SK-N-SH (cell line): ENCODE data around the gene SLC66A2. TPM values are rescaled to one million over a fixed set of nuclear protein-coding genes. Genes with fewer than 3 reads are reported as not detected.

Experiments used
- CTCF ChIA-PET: fragments of 300-600, 350-600 bp; formaldehyde crosslinking; extraction: SDS; loops from one replicate; lab custom pipeline; 2021; lab: Yijun Ruan, JAX
- POLR2A ChIA-PET: fragments of 350-600 bp; sonication (Branson Sonifier 250); formaldehyde crosslinking; extraction: SDS; loops from one replicate; lab custom pipeline; 2020; ENCODE audit warnings: antibody characterized with exemption, inconsistent platforms; lab: Yijun Ruan, JAX
- DNase-seq: peaks from one replicate; pipeline ENCODE4 v3.0.0; 2012
- H2AFZ ChIP-seq: fragments of 200-600 bp; sonication (generic); 2 replicates; pipeline ENCODE4 v1.8.1; 2016; ENCODE audit warnings: antibody characterized with exemption, mild to moderate bottlenecking, low read depth
- H3F3A ChIP-seq: fragments of 200-600 bp; sonication (generic); replicated peaks from 2 replicates; pipeline ENCODE3; 2016; ENCODE audit warnings: antibody characterized with exemption, mild to moderate bottlenecking; ENCODE audit not compliant: insufficient read depth
- H3K27ac ChIP-seq, 2 experiments: fragments of 200-500 bp in 1 of 2; fragments of 200-600 bp in 1 of 2; sonication (Bioruptor generic) in 1 of 2; sonication (generic), shearing (Covaris generic) in 1 of 2; 2 replicates each; pipeline versions ENCODE4 v1.5.1 to v1.6.1; 2014 to 2016; ENCODE audit warnings: low read depth in 2 of 2, inconsistent platforms in 1 of 2, low read length in 1 of 2, mild to moderate bottlenecking in 1 of 2, mixed read lengths in 1 of 2
- H3K27me3 ChIP-seq: fragments of 200-600 bp; sonication (generic), shearing (Covaris generic); 2 replicates; pipeline ENCODE4 v1.6.1; 2016; ENCODE audit warnings: mixed run types; ENCODE audit not compliant: insufficient read depth
- H3K36me3 ChIP-seq, 2 experiments: fragments of 200-500 bp in 1 of 2; fragments of 200-600 bp in 1 of 2; sonication (Bioruptor generic) in 1 of 2; sonication (generic) in 1 of 2; replicated peaks in 1 of 2; 2 replicates each; pipeline versions ENCODE3 to v1.5.1; 2014 to 2016; ENCODE audit warnings: low read length in 1 of 2, mild to moderate bottlenecking in 1 of 2; ENCODE audit not compliant: insufficient read depth in 2 of 2, control insufficient read depth in 1 of 2
- H3K4me1 ChIP-seq, 2 experiments: fragments of 200-500 bp in 1 of 2; fragments of 200-600 bp in 1 of 2; sonication (Bioruptor generic) in 1 of 2; sonication (generic), shearing (Covaris generic) in 1 of 2; 2 replicates each; pipeline versions ENCODE4 v1.5.1 to v1.6.1; 2014 to 2016; ENCODE audit warnings: low read depth in 1 of 2, low read length in 1 of 2, mixed run types in 1 of 2; ENCODE audit not compliant: insufficient read depth in 2 of 2, control insufficient read depth in 1 of 2
- H3K4me2 ChIP-seq: fragments of 200-600 bp; sonication (generic), shearing (Covaris generic); 2 replicates; pipeline ENCODE4 v1.6.1; 2017; ENCODE audit warnings: mixed run types
- H3K4me3 ChIP-seq, 2 experiments: fragments of 200-500 bp in 1 of 2; fragments of 200-600 bp in 1 of 2; sonication (Bioruptor generic) in 1 of 2; sonication (generic), shearing (Covaris generic) in 1 of 2; 2 replicates each; pipeline versions ENCODE4 v1.5.1 to v1.8.1; 2014 to 2016; ENCODE audit warnings: low read depth in 2 of 2, inconsistent platforms in 1 of 2, low read length in 1 of 2, mild to moderate bottlenecking in 1 of 2, mixed read lengths in 1 of 2, moderate library complexity in 1 of 2
- H3K79me2 ChIP-seq: fragments of 200-600 bp; sonication (generic); 2 replicates; pipeline ENCODE4 v1.8.1; 2017; ENCODE audit warnings: mild to moderate bottlenecking; ENCODE audit not compliant: insufficient read depth
- H3K9ac ChIP-seq: fragments of 200-600 bp; sonication (generic); 2 replicates; pipeline ENCODE4 v1.6.1; 2017; ENCODE audit warnings: mixed run types
- H3K9me2 ChIP-seq: fragments of 200-600 bp; sonication (generic); 2 replicates; pipeline ENCODE4 v1.6.1; 2017; ENCODE audit warnings: mixed run types
- H3K9me3 ChIP-seq: fragments of 200-600 bp; sonication (generic); 2 replicates; pipeline ENCODE4 v1.6.1; 2017; ENCODE audit warnings: mixed run types, mild to moderate bottlenecking, moderate library complexity
- H4K20me1 ChIP-seq: fragments of 200-600 bp; sonication (generic); 2 replicates; pipeline ENCODE4 v1.6.1; 2017; ENCODE audit warnings: mild to moderate bottlenecking, mixed run types; ENCODE audit not compliant: insufficient read depth
- CHD2 ChIP-seq: fragments of 150-350 bp; IDR thresholded peaks from 2 replicates; pipeline ENCODE4 v1.6.1; 2018; ENCODE audit warnings: low read length; ENCODE audit not compliant: partially characterized antibody
- EZH2phosphoT487 ChIP-seq: fragments of 200-600 bp; sonication (generic); IDR thresholded peaks from 2 replicates; pipeline ENCODE4 v1.6.1; 2017; ENCODE audit warnings: low read depth, mixed run types, mild to moderate bottlenecking, antibody characterized with exemption, moderate library complexity, borderline replicate concordance
- GABPA ChIP-seq: IDR thresholded peaks from 2 replicates; pipeline ENCODE4 v1.4.0; 2012; ENCODE audit warnings: low read depth, mild to moderate bottlenecking
- GATA2 ChIP-seq: sonication (generic); formaldehyde crosslinking; IDR thresholded peaks from 2 replicates; pipeline ENCODE4 v1.5.0; 2020; ENCODE audit warnings: mild to moderate bottlenecking, missing genetic modification reagents
- JUND ChIP-seq: IDR thresholded peaks from 2 replicates; pipeline ENCODE4 v1.4.0; 2012
- MXI1 ChIP-seq: IDR thresholded peaks from 2 replicates; pipeline ENCODE4 v1.6.1; 2012; ENCODE audit warnings: mild to moderate bottlenecking, low read depth, low read length, improper control_type of control experiment
- PBX3 ChIP-seq: IDR thresholded peaks from 2 replicates; pipeline ENCODE4; 2012
- POLR2AphosphoS5 ChIP-seq: IDR thresholded peaks from 2 replicates; pipeline ENCODE4 v1.6.1; 2012; ENCODE audit warnings: low read depth, low read length
- REST ChIP-seq: IDR thresholded peaks from 2 replicates; pipeline ENCODE4 v1.6.1; 2012; ENCODE audit warnings: mild to moderate bottlenecking, low read depth, low read length, moderate library complexity
- TEAD4 ChIP-seq: IDR thresholded peaks from 2 replicates; pipeline ENCODE4 v1.4.0; 2012; ENCODE audit warnings: mild to moderate bottlenecking, borderline replicate concordance; ENCODE audit not compliant: insufficient read depth
- YY1 ChIP-seq: IDR thresholded peaks from 2 replicates; pipeline ENCODE4 v1.4.0; 2012; ENCODE audit warnings: low read depth, mild to moderate bottlenecking
- WGBS: methylation state at CpG from one replicate; pipeline ENCODE4 v1.1.6; 2017; ENCODE audit warnings: low lambda C conversion rate; 5-methylcytosine and 5-hydroxymethylcytosine counted together
- polyA plus RNA-seq, 3 experiments: library from polyadenylated mRNA; depleted of rRNA; stranded (reverse); fragments of >200 nt; gene quantifications; 2 replicates each; pipeline ENCODE4 v1.2.3, GENCODE V29; 2012
- TF ChIP-seq, protein P1 (sequence below): fragments of 150-350 bp; IDR thresholded peaks from 2 replicates; pipeline ENCODE4 v1.6.1; 2016; ENCODE audit warnings: mild to moderate bottlenecking, low read depth, low read length

The SLC66A2 gene
- polyA plus RNA-seq, 1 of the 3 experiments (the other 2 are of a cell fraction) = 14.5 TPM

GRCh38 chr18:79963658-79964329, 12.3 kb upstream of the SLC66A2 start:
- no peak overlapping the region for H3K9ac ChIP-seq
- ChIA-PET POLR2A (no interaction called here), CTCF (interaction anchor here (1.0 to 1.7 kb wide), 2 partner anchors 13 to 16 kb away, joined by 3 to 6 read pairs; no protein-coding TSS in a partner anchor)
- no peaks in the 10 kb centered on the region for H3K9me3 ChIP-seq
- no peaks in the 10 kb centered on the region for H3K9me2 ChIP-seq
- TF ChIP-seq GABPA (no peak), EZH2phosphoT487 (no peak), CHD2 (no peak), PBX3 (no peak), JUND (no peak), MXI1 (no peak), TEAD4 (no peak), POLR2AphosphoS5 (no peak), YY1 (no peak), GATA2 (CRISPR knock-in tag) (no peak), REST (no peak)
- TF ChIP-seq, protein P1, sequence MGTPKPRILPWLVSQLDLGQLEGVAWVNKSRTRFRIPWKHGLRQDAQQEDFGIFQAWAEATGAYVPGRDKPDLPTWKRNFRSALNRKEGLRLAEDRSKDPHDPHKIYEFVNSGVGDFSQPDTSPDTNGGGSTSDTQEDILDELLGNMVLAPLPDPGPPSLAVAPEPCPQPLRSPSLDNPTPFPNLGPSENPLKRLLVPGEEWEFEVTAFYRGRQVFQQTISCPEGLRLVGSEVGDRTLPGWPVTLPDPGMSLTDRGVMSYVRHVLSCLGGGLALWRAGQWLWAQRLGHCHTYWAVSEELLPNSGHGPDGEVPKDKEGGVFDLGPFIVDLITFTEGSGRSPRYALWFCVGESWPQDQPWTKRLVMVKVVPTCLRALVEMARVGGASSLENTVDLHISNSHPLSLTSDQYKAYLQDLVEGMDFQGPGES = no peak
- H4K20me1 ChIP-seq = no peaks in the 10 kb centered on the region
- H3K79me2 ChIP-seq = no peaks in the 10 kb centered on the region; the same call in 1 of the 2 replicates
- H3K4me2 ChIP-seq = peak overlapping the region; percentile 79
- no peak overlapping the region for H3K27ac ChIP-seq
- no peaks in the 10 kb centered on the region for H3K27me3 ChIP-seq
- no peak for DNase-seq
- no peaks in the 10 kb centered on the region for H3K36me3 ChIP-seq
- H3K4me1 ChIP-seq = peaks cover 0 to 12% of the 10 kb centered on the region in 2 experiments; a peak in 1 of 4 replicates
- H2AFZ ChIP-seq = no peak overlapping the region
- WGBS = 85% methylated on average over 22 of the region's 30 CpGs
- H3K4me3 ChIP-seq = peak overlapping the region; percentile 56 to 61; a peak in 3 of 4 replicates
- H3F3A ChIP-seq = peaks cover 6% of the 10 kb centered on the region
